GM12891 (cell line): ENCODE measurements around the gene DZIP1L.

Experiments
- POLR2A ChIP-seq: IDR thresholded peaks from 2 replicates; pipeline ENCODE4 v1.6.1; 2011; ENCODE audit warnings: low read depth, low read length, control low read depth
- POLR2AphosphoS5 ChIP-seq: IDR thresholded peaks from 2 replicates; pipeline ENCODE4 v1.6.1; 2011; ENCODE audit warnings: low read depth, low read length, control low read depth
- SPI1 ChIP-seq: IDR thresholded peaks from 2 replicates; pipeline ENCODE4 v1.6.1; 2011; ENCODE audit warnings: low read depth, low read length, control low read depth
- TAF1 ChIP-seq: IDR thresholded peaks from 2 replicates; pipeline ENCODE4 v1.6.1; 2011; ENCODE audit warnings: low read depth, low read length, control low read depth

- TF ChIP-seq TAF1: no peak
- TF ChIP-seq POLR2AphosphoS5: no peak
- 0 out of 2 replicates have a peak, but pooled peaks have one; percentile 18 for TF ChIP-seq SPI1
- no peak for TF ChIP-seq POLR2A
These were observed 91.7 kb downstream of the DZIP1L start for GRCh38 chr3:138023754-138024153.
